ENCODE data around the gene ARHGAP27. TPM values are rescaled to one million over a fixed set of nuclear protein-coding genes. Genes with fewer than 3 reads are reported as not detected.

The ARHGAP27 gene
- total RNA-seq, 2 experiments from 2014 or later: 55.5 to 56.8 TPM

GRCh38 chr17:45382226-45382625 is 50.4 kb downstream of the ARHGAP27 start:
- Histone ChIP-seq H3K9me2 (ENCODE audit: insufficient read depth, low read length) (no peaks in the 10 kb centered on the region), H3K79me2 (ENCODE audit: insufficient read depth, low read depth, low read length) (no peaks in the 10 kb centered on the region), H3K9me3 (ENCODE audit: low read length) (no peaks in the 10 kb centered on the region), H3K27ac (ENCODE audit: low read depth, low read length, poor library complexity, severe bottlenecking) (no peak overlapping the region), H3K4me3 (ENCODE audit: low read depth, low read length, poor library complexity, severe bottlenecking) (no peak overlapping the region), H3K4me2 (ENCODE audit: low read length) (no peak overlapping the region), H3K4me1 (ENCODE audit: insufficient read depth, low read length, poor library complexity, severe bottlenecking) (peaks cover 8% of the 10 kb centered on the region), H4K20me1 (ENCODE audit: insufficient read depth, low read length) (no peaks in the 10 kb centered on the region), H3K36me3 (ENCODE audit: insufficient read depth, low read length) (no peaks in the 10 kb centered on the region), H2AFZ (ENCODE audit: low read length) (no peak overlapping the region)
- TF ChIP-seq CTCF (conservative IDR thresholded peaks at IDR 0.05; ENCODE audit: low read length) (no peak), EZH2phosphoT487 (IDR thresholded peaks at IDR 0.05; ENCODE audit: borderline replicate concordance, low read depth, low read length) (no peak)
- POLR2A ChIA-PET: no interaction called here
- no peak for DNase-seq (ENCODE audit: low spot score)
- intact Hi-C loops (cut with micrococcal nuclease; ENCODE audit: unreplicated experiment): no loop called here
- CTCF ChIA-PET (ENCODE audit: unreplicated experiment): interaction anchor here (2.0 kb wide), 1 partner anchor 104 kb away, joined by 8 read pairs; no protein-coding TSS in a partner anchor
- no TSS peak for BruUV-seq (replicated peaks)

GRCh38 chr17:45380991-45381390 is 51.7 kb downstream of the ARHGAP27 start:
- Histone ChIP-seq H4K20me1 (ENCODE audit: insufficient read depth, low read length) (no peaks in the 10 kb centered on the region), H3K4me3 (ENCODE audit: low read depth, low read length, poor library complexity, severe bottlenecking) (no peak overlapping the region), H3K9me3 (ENCODE audit: low read length) (no peaks in the 10 kb centered on the region), H3K79me2 (ENCODE audit: insufficient read depth, low read depth, low read length) (no peaks in the 10 kb centered on the region), H3K36me3 (ENCODE audit: insufficient read depth, low read length) (no peaks in the 10 kb centered on the region), H3K27ac (ENCODE audit: low read depth, low read length, poor library complexity, severe bottlenecking) (no peak overlapping the region), H3K4me1 (ENCODE audit: insufficient read depth, low read length, poor library complexity, severe bottlenecking) (peaks cover 8% of the 10 kb centered on the region), H2AFZ (ENCODE audit: low read length) (no peak overlapping the region), H3K9me2 (ENCODE audit: insufficient read depth, low read length) (no peaks in the 10 kb centered on the region), H3K4me2 (ENCODE audit: low read length) (no peak overlapping the region)
- intact Hi-C loops (cut with micrococcal nuclease; ENCODE audit: unreplicated experiment): no loop called here
- CTCF ChIA-PET (ENCODE audit: unreplicated experiment): interaction anchor here (2.0 kb wide), 1 partner anchor 103 kb away, joined by 8 read pairs; no protein-coding TSS in a partner anchor
- DNase-seq (ENCODE audit: low spot score): no peak
- POLR2A ChIA-PET: interaction anchor here (0.6 to 0.8 kb wide), 3 partner anchors 21 to 64 kb away, joined by 3 to 4 read pairs (median 3); no protein-coding TSS in a partner anchor
- BruUV-seq (replicated peaks): no TSS peak
- TF ChIP-seq EZH2phosphoT487 (IDR thresholded peaks at IDR 0.05; ENCODE audit: borderline replicate concordance, low read depth, low read length): no peak
- TF ChIP-seq CTCF (conservative IDR thresholded peaks at IDR 0.05; ENCODE audit: low read length): no peak

GRCh38 chr17:45380046-45380765 is 52.5 kb downstream of the ARHGAP27 start:
- Histone ChIP-seq H3K4me3 (ENCODE audit: low read depth, low read length, poor library complexity, severe bottlenecking) (no peak overlapping the region), H3K9me3 (ENCODE audit: low read length) (no peaks in the 10 kb centered on the region), H3K4me2 (ENCODE audit: low read length) (no peak overlapping the region), H3K36me3 (ENCODE audit: insufficient read depth, low read length) (no peaks in the 10 kb centered on the region), H3K9me2 (ENCODE audit: insufficient read depth, low read length) (no peaks in the 10 kb centered on the region), H3K4me1 (ENCODE audit: insufficient read depth, low read length, poor library complexity, severe bottlenecking) (peaks cover 1% of the 10 kb centered on the region), H4K20me1 (ENCODE audit: insufficient read depth, low read length) (no peaks in the 10 kb centered on the region), H2AFZ (ENCODE audit: low read length) (no peak overlapping the region), H3K27ac (ENCODE audit: low read depth, low read length, poor library complexity, severe bottlenecking) (no peak overlapping the region), H3K79me2 (ENCODE audit: insufficient read depth, low read depth, low read length) (no peaks in the 10 kb centered on the region)
- POLR2A ChIA-PET: interaction anchor here (0.6 to 0.8 kb wide), 2 partner anchors 38 to 63 kb away, joined by 3 to 4 read pairs; no protein-coding TSS in a partner anchor
- BruUV-seq (replicated peaks): no TSS peak
- intact Hi-C loops (cut with micrococcal nuclease; ENCODE audit: unreplicated experiment): no loop called here
- CTCF ChIA-PET (ENCODE audit: unreplicated experiment): no interaction called here
- TF ChIP-seq CTCF (conservative IDR thresholded peaks at IDR 0.05; ENCODE audit: low read length) (no peak), EZH2phosphoT487 (IDR thresholded peaks at IDR 0.05; ENCODE audit: borderline replicate concordance, low read depth, low read length) (no peak)
- no peak for DNase-seq (ENCODE audit: low spot score)

All from OCI-LY7 (cell line).